Thoracic aorta (tissue), 2 donors: ENCODE data around the gene SPPL3. TPM values are rescaled to one million over a fixed set of nuclear protein-coding genes. Genes with fewer than 3 reads are reported as not detected.

Source experiments
- ATAC-seq: fragments of 150-250 bp; one replicate; pipeline ENCODE4 v1.8.0; 2017; ENCODE audit warnings: low read depth; ENCODE audit not compliant: insufficient number of reproducible peaks, low FRiP score
- DNase-seq: peaks from one replicate; pipeline ENCODE4 v3.0.0-alpha.2; 2020; ENCODE audit warnings: low spot score
- H3K27ac ChIP-seq, 2 donors: fragments of 200-600 bp; sonication (generic); 1 replicate in 1 of 2; 2 replicates in 1 of 2; pipeline ENCODE4 v1.5.1; 2016; ENCODE audit warnings: mild to moderate bottlenecking in 2 of 2, moderate library complexity in 2 of 2
- H3K27me3 ChIP-seq: fragments of 200-600 bp; sonication (generic); replicated peaks from 2 replicates; pipeline ENCODE4 v1.6.0; 2016; ENCODE audit warnings: mild to moderate bottlenecking; ENCODE audit not compliant: insufficient read depth
- H3K36me3 ChIP-seq: fragments of 200-600 bp; sonication (generic); one replicate; pipeline ENCODE4 v1.5.1; 2016
- H3K4me1 ChIP-seq, 2 donors: fragments of 200-600 bp; sonication (generic); 1 replicate in 1 of 2; 2 replicates in 1 of 2; pipeline versions ENCODE4 v1.5.1 to v1.6.0; 2016; ENCODE audit warnings: low read depth in 2 of 2, mild to moderate bottlenecking in 1 of 2; ENCODE audit not compliant: control insufficient read depth in 1 of 2
- H3K4me3 ChIP-seq: fragments of 200-600 bp; sonication (generic); 2 replicates; pipeline ENCODE4 v1.5.1; 2016; ENCODE audit warnings: mild to moderate bottlenecking
- H3K9me3 ChIP-seq: fragments of 200-600 bp; sonication (generic); 2 replicates; pipeline ENCODE4 v1.5.1; 2016
- CTCF ChIP-seq: fragments of 200-600 bp; sonication (generic); IDR thresholded peaks from one replicate; pipeline ENCODE4 v1.5.1; 2019; ENCODE audit warnings: antibody characterized with exemption
- total RNA-seq, 2 donors: library from RNA; depleted of rRNA; stranded (reverse); fragments of >200 nt; gene quantifications; one replicate each; pipeline versions ENCODE4 v1.1.0 to v1.2.3, GENCODE V29; 2016

Gene SPPL3
- total RNA-seq, 2 donors from 2014 or later = 23.7 to 24.8 TPM

DNA sequence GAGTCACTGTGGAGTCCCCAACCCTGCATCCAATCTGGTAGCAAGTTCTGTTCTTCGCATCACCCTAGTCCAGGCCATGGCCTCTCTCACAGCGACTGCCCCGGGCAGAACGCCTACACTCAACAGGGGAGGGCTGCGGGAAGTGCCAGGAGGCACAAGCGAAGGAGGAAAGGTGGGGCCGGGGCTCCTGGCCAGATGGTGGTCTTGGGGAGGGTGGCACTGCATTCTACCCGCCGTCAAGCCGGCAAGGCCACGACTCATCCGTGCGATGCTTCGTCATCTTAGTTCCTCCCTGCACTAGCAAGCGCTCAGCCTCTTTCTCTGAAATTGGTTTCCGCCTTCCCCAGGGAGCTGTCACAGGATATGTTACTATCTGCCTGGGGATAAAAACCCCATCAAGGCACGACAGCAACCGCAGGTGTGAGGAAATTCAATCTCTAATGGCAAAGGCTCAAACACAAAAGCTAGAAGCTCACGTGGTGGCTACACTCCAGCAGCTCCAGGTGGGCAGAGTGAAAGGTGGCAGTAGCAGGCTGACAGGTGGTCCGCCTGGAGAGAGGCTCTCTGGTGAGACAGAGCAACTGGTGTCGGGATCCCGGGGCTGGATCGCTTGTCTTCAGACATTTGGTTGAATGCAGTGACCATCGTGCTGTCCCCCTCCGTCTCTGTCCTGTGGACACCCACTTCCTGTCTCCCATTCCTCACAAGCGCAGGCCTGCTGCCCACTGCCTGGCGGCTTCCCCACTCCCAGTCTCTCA lies 144.4 kb downstream of the SPPL3 start:
- Histone ChIP-seq H3K27ac (no peak overlapping the region), H3K4me3 (no peak overlapping the region), H3K27me3 (no peaks in the 10 kb centered on the region), H3K4me1 (peaks cover 2 to 8% of the 10 kb centered on the region in 2 donors), H3K9me3 (peaks cover 4% of the 10 kb centered on the region), H3K36me3 (peaks cover 4% of the 10 kb centered on the region)
- ATAC-seq (no peak), DNase-seq (no peak)
- TF ChIP-seq CTCF = no peak

DNA sequence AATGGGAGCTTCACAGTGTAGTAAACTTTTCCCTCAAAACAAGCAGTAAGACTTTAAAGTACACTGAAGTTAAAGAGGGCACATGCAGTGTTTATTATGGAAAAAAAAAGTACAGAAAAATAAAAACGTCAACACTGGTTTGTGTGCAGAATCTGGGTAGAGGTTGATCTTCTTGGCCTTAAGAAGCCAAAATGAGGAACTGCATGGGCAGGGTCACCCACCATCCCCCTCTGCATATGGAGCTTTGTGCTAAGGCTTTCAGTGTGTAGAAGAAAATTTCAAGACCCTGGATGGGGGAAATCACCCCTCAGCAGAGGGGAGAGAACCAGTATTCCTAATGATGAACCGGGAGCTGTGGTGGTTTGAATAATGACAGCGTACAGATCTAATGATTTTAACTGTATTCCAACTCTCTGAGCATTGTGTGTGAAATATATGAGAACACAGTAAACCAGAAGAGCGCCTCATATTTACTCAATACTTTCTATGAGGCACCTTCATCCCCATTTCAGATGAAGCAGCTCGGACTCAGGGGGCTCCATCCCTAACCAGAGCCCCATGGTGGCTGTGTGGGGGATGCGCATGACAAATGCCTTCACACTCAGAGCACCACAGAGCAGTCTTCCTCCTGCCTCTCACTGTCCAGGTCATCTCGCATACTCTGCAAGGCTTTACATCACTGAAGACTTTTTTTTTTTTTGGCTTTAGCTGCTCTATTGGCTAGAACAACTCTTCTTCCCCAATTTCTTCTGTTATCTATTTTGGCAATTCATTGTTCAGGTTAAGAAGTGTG lies 145.2 kb downstream of the SPPL3 start:
- no peaks in the 10 kb centered on the region for H3K36me3 ChIP-seq
- H3K9me3 ChIP-seq = peaks cover 7% of the 10 kb centered on the region
- H3K4me1 ChIP-seq = peaks cover 2 to 8% of the 10 kb centered on the region in 2 donors
- H3K27ac ChIP-seq = no peak overlapping the region
- H3K27me3 ChIP-seq = no peaks in the 10 kb centered on the region
- DNase-seq (no peak), ATAC-seq (no peak)
- no peak overlapping the region for H3K4me3 ChIP-seq
- no peak for TF ChIP-seq CTCF

DNA sequence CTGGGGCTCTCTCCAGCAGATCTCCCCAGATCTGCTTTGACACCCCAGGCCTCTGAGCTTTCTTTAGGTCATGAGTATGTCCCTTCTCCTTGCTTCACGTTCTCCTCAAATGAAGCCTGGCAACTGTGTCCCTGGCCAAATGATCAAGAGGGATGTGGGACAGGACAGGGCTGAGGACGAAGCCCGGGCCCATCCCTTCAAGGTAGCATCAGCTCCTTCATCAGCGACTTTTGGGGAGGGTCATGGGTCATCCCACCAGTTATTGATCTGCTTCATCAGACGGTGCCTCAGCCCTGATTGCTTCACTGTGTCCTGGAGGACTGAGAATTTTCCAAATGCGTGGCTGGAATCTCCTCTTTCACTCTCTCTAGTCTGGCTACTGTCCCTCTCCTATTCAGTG lies 146.2 kb downstream of the SPPL3 start:
- H3K27me3 ChIP-seq = no peaks in the 10 kb centered on the region
- DNase-seq (no peak), ATAC-seq (no peak)

GRCh38 chr12:120757226-120757742 lies 146.9 kb downstream of the SPPL3 start:
- H3K9me3 ChIP-seq = peaks cover 7% of the 10 kb centered on the region
- no peak overlapping the region for H3K4me3 ChIP-seq
- H3K36me3 ChIP-seq = no peaks in the 10 kb centered on the region
- TF ChIP-seq CTCF = no peak
- H3K4me1 ChIP-seq = peaks cover 2 to 8% of the 10 kb centered on the region in 2 donors
- H3K27ac ChIP-seq = no peak overlapping the region
- ATAC-seq = no peak
- no peaks in the 10 kb centered on the region for H3K27me3 ChIP-seq
- DNase-seq = no peak

More for the DNA sequence above, 146.2 kb downstream of the SPPL3 start:
- no peaks in the 10 kb centered on the region for H3K36me3 ChIP-seq
- peaks cover 7% of the 10 kb centered on the region for H3K9me3 ChIP-seq
- no peak overlapping the region for H3K4me3 ChIP-seq
- peaks cover 2 to 8% of the 10 kb centered on the region in 2 donors for H3K4me1 ChIP-seq
- no peak overlapping the region for H3K27ac ChIP-seq
- TF ChIP-seq CTCF = no peak

GRCh38 chr12:120755269-120755668 lies 148.9 kb downstream of the SPPL3 start:
- H3K27me3 ChIP-seq = no peaks in the 10 kb centered on the region
- H3K4me1 ChIP-seq = no peaks in the 10 kb centered on the region
- no peak overlapping the region for H3K27ac ChIP-seq
- no peak overlapping the region for H3K4me3 ChIP-seq
- no peak for TF ChIP-seq CTCF
- ATAC-seq = no peak
- no peaks in the 10 kb centered on the region for H3K36me3 ChIP-seq
- no peak for DNase-seq
- H3K9me3 ChIP-seq = peaks cover 7% of the 10 kb centered on the region
